GM19468 (cell line): Measurements from ENCODE around the gene S100A13.

Experiments
- ATAC-seq: cut with Tn5 transposase; IDR thresholded peaks from one replicate; pipeline ENCODE4 v1.9.1; 2021; ENCODE audit warnings: mild to moderate bottlenecking, moderate library complexity, moderate number of reproducible peaks; ENCODE audit not compliant: unreplicated experiment; ENCODE audit errors: extremely low read depth

S100A13 gene

DNA sequence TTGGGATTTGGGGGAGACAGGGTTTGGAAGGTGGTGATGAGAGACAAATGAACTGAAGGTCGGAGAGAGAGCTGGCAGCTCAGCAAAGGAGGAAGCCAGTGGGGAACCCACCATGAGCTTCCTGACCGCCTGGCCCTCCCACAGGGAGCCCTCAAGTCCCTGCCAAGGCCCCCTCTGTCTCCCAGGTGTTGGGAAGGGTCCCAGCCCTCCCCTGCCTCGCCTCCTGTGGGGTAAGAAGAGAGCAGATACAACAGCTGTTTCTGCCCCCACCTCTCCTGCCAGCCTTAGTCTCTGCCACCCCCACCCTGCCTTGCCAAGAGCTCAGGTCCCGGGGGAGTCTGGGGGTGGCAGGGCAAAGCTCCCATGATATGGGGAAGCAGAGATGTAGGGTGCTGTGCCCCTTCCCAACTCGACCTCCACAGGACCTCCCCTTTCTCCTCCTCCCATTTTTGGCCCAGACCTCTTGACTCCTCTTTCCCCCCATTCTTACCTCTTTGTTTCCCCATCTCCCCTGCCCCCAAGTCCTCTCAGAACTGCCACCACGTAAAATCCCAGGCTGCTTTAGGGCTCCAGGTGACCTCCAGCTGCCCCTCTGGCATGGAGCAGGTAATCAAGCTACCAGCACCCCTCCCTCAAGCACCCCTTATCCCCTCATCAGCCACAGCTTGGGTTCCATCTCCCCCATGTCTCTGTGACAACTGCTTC, 1.5 kb upstream of the S100A13 start:
- no peak for ATAC-seq

GRCh38 chr1:153627715-153628626, 666 bp upstream of the S100A13 start, which contains the start of gene S100A1:
TSS of gene S100A1 (plus strand) at chr1:153628434. CDS start at chr1:153630522, 2,088 bp downstream.
- no peak for ATAC-seq

- no peak for ATAC-seq
Measured at GRCh38 chr1:153626477-153626903, 815 bp downstream of the S100A13 start.

DNA sequence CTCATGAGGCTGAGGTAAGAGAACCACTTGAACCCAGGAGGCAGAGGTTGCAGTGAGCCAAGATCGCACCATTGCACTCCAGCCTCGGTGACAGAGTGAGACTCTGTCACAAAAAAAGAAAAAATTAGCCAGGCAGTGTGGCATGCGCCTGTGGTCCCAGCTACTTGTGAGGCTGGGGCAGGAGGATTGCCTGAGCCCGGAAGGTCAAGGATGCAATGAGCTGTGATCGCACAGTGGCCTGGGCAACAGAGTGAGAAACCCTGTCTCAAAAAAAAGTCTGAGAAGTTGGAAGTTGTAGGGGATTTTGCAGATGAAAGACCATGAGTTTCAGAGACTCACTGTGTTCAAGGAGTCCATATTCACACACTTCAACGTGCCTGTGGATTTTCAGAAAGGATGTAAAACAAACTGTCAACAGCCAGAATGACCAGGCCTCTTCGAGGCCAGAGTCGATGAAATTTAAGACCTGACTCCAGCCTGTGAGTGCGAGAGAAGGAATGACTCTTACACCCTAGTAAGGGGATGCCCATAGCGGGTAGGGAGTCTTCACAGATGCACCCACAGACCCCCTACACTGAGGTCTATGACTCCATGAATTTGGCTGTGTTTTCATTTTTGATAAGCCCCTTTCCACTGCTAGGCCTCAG, 2.2 kb downstream of the S100A13 start:
- ATAC-seq = no peak

- ATAC-seq = no peak
Measured at GRCh38 chr1:153623101-153623500, 4.2 kb downstream of the S100A13 start.

GRCh38 chr1:153619171-153619570, 8.1 kb downstream of the S100A13 start:
- ATAC-seq = no peak

GRCh38 chr1:153617663-153618062, 9.6 kb downstream of the S100A13 start:
- no peak for ATAC-seq

DNA sequence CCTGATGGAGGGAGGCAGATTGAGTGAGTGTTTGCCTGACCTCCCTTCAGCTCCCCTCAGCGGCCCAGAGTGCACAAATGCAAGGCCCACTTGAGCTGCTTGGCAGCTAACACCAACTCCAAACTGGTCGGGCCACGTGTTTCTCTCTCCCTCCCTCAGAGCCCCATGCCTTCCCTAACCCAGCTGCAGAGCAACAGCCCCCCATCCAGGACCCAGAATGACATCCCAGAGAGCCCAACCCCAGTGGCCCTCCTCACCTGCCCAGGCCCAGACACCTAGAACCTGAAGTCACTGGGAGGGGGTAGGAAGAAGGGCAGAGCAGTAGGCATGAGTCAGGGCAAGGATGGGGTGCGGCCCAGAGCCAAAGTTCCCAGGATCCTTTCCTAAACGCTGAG, 10.4 kb downstream of the S100A13 start:
- ATAC-seq = no peak

DNA sequence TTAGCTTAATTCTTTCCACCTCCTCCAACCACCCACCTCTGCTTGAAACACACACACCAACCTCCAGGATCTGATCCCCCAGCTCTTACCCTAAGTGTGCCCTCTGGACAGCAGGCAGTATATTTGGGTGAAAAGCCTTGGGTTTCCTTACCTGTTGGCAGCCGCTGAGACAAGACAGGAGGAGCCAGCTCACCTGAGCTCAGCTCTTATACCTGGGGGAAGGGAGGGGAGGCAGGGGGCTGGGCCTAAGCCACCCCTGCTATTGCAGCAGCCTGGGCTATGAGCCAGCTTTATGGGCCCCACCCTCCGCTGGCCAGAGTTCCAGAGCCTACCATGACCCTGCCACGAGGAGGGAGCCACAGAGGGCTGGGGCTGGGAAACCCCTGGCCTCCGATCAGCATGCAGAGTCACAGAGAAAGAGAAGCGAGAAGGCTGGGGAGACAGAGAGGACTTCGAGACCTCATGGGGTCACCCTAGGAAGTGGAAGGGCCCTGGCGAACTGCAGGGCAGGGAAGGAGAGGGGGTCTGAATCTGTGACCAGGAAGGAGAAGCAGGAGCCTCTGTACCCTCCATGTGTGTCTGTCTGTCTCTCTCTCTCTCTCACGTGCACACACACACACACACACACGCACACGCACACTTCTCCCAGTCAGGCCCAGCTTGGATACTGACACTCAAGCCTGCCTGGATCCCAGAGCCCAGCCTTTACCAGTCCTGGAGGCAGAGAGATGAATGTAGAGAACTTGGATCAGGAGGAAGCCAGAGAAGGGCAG, 11.0 kb downstream of the S100A13 start, which contains the start of gene S100A14:
Gene S100A14 (minus strand): TSS at position 182 of the 773 bp plus-strand sequence. CDS start 467 bp downstream, outside the sequence.
- no peak for ATAC-seq

GRCh38 chr1:153615406-153615805, 11.9 kb downstream of the S100A13 start:
- no peak for ATAC-seq

DNA sequence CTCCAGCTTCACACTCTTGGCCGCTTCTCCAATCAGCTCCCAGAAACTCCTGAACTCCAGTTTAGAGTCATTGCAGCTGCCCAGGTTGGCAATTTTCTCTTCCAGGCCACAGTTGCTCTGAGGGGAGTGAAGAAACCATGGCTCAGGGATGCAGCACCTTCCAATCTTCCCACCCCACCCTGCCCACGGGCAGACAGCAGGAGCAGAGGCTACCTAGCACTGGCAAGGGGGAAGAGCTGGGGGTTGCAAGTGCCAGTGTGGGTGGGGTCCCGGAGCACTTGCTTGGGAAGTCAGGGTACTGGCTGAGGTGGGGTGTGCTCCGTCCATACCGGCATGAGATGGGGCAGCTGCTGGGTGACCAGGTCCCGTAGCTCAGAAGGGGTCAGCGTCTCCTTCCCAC, 12.4 kb downstream of the S100A13 start:
- no peak for ATAC-seq

- ATAC-seq = no peak
Measured at GRCh38 chr1:153614189-153614900, 13.0 kb downstream of the S100A13 start.

DNA sequence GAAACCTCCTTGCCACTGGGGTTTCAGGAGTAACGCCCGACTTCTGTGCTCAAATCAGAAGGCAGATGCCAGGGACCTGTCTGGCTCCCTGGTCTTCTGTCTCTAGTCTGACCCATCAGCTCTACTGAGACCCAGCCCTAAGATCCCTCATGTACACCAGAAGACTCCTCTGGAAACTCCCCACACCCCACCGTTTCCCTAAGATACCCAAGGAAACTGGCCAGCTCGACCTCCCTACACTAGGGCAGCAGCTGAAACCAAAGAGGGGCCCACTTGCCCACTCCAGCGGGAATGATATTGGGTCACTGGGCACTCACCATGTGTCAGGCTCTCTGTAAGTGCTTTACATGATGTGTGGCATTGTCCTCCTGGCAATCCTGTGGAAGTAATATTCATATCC, 13.9 kb downstream of the S100A13 start:
- ATAC-seq = no peak

GRCh38 chr1:153612755-153613331, 14.5 kb downstream of the S100A13 start, which contains the start of gene S100A16:
TSS of gene S100A16 (minus strand) at chr1:153613137. CDS start at chr1:153608151, 4,986 bp downstream.
- ATAC-seq = no peak

DNA sequence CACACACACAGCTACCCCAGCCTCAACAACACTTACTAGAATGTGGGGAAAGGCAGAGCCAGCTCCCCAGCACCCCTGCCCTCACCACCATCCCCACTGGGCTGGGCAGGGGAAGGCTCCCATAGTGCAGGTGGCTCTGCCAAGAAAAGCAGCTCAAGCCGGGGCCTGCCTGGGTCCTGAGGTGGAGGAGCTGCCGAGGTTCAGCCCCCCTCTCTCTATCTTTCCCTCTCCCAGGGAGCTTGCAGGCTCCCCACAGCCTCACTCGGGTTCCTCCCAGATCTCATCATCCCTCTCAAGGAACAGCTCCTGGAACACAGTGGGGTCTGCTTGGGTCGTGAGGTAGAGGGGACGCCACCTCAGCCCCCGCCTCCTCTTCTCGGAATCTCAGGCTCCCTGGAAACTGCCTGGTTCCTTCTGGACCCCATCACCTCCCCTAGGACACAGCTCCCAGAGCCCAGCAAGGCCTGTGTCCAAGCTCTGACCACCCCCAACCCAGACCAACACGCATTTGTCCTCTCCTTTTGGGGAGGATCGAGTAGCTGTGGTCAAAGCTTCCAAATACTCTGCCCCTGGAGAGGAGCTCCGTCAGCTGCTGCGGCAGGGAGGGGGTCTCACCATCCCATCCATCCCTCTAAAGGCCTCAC, 15.1 kb downstream of the S100A13 start:
- no peak for ATAC-seq

DNA sequence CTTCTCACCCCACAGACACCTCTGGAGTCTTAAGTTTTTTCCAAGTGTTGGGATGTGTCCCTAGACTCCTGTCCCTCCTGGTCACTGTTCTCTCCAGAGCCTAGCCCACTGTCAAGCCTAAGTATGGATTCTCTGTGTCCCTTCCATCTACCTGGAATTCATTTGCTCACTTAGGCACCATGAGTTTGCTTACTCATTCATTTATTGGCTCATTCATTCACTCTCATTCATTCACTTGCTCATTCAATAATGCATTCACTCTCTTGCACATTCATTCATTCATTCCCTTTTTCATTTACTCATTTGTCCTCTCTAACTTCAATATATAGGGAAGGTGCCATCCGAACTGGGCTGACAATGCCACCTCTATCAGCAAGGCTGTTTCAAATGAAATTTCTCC, 15.9 kb downstream of the S100A13 start:
- ATAC-seq = no peak

DNA sequence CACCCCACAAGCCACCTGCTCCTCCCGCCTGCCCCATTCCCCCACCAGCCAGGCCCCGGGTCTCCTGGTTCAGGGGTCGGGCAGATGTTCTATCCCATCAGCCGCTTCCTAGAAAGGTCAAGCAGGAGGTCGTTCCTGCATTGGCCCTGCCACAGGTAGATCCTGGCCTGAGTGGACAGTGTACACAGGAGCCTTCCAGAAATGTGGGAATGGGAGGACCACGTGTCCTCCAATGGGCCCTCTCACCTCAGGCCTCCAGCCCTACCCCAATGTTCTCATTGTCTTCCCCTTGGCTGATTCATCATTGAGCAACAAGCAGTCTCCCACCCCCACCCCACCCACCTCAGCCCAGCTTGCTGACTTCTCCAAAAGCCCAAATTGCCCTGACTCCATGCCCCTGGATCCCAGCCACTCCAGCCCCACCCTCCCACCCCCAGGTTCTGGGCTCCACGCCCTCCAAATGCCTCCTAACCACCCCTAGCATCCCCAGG, 16.4 kb downstream of the S100A13 start:
- ATAC-seq = no peak

DNA sequence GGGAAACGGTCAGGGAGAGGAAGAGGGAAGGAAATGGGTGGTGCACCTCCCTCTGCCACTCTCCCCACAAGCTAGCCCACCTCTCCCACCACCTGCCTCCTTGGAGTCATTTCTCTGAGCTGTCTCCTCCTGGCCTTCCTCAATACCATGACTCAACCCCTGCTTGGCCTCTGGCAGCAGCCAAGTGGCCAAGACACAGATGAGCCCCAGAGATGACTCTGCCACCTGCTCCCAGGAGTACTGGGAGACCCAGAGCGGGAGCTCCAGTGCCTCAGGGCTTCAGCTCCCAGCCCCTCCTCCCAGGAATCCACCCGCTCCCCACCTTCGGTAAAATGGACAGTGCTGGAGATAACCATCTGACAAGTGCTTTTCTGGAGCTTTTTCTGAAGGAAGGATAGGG, 17.0 kb downstream of the S100A13 start:
- no peak for ATAC-seq
